ENCODE data around the gene MME. TPM values are rescaled to one million over a fixed set of nuclear protein-coding genes. Genes with fewer than 3 reads are reported as not detected.
"Not testable (repeated sequence)": the region's sequence is repeated elsewhere in the genome, so short reads cannot be mapped to it uniquely, and the experiment has no call there.

Gene MME
- total RNA-seq, 1 donor from 2014 or later, result 14.5 TPM

- no peak for DNase-seq (ENCODE audit: extremely low spot score, unreplicated experiment)
- no peaks in the 10 kb centered on the region for H3K36me3 Mint-ChIP-seq (ENCODE audit: unreplicated experiment)
- TF ChIP-seq CTCF (IDR thresholded peaks at IDR 0.05), result no peak
- no peaks in the 10 kb centered on the region for H3K27me3 Mint-ChIP-seq (ENCODE audit: unreplicated experiment)
- no peak overlapping the region for H3K4me3 Mint-ChIP-seq (ENCODE audit: unreplicated experiment)
- no peak overlapping the region for H3K27ac Mint-ChIP-seq (ENCODE audit: unreplicated experiment)
- no peaks in the 10 kb centered on the region for H3K9me3 Mint-ChIP-seq (ENCODE audit: unreplicated experiment)
- H3K4me1 Mint-ChIP-seq (ENCODE audit: unreplicated experiment), result peaks cover 5% of the 10 kb centered on the region
Observed at GRCh38 chr3:155110996-155111901, 31.1 kb downstream of the MME start.

GRCh38 chr3:155111971-155112370 is 31.9 kb downstream of the MME start:
- Mint-ChIP-seq H3K4me3 (ENCODE audit: unreplicated experiment) (no peak overlapping the region), H3K27ac (ENCODE audit: unreplicated experiment) (no peak overlapping the region)

GRCh38 chr3:155112661-155113389 is 32.7 kb downstream of the MME start:
- Mint-ChIP-seq H3K27ac (ENCODE audit: unreplicated experiment) (no peak overlapping the region), H3K36me3 (ENCODE audit: unreplicated experiment) (no peaks in the 10 kb centered on the region), H3K4me3 (ENCODE audit: unreplicated experiment) (no peak overlapping the region), H3K4me1 (ENCODE audit: unreplicated experiment) (peaks cover 5% of the 10 kb centered on the region), H3K27me3 (ENCODE audit: unreplicated experiment) (no peaks in the 10 kb centered on the region), H3K9me3 (ENCODE audit: unreplicated experiment) (no peaks in the 10 kb centered on the region)
- no peak for TF ChIP-seq CTCF (IDR thresholded peaks at IDR 0.05)
- DNase-seq (ENCODE audit: extremely low spot score, unreplicated experiment), result no peak

More at GRCh38 chr3:155111971-155112370, 31.9 kb downstream of the MME start:
- DNase-seq (ENCODE audit: extremely low spot score, unreplicated experiment), result no peak
- no peak for TF ChIP-seq CTCF (IDR thresholded peaks at IDR 0.05)
- Mint-ChIP-seq H3K36me3 (ENCODE audit: unreplicated experiment) (no peaks in the 10 kb centered on the region), H3K4me1 (ENCODE audit: unreplicated experiment) (peaks cover 5% of the 10 kb centered on the region), H3K27me3 (ENCODE audit: unreplicated experiment) (no peaks in the 10 kb centered on the region), H3K9me3 (ENCODE audit: unreplicated experiment) (no peaks in the 10 kb centered on the region)

- H3K4me1 Mint-ChIP-seq (ENCODE audit: unreplicated experiment); H3K36me3 Mint-ChIP-seq (ENCODE audit: unreplicated experiment); H3K9me3 Mint-ChIP-seq (ENCODE audit: unreplicated experiment); H3K27me3 Mint-ChIP-seq (ENCODE audit: unreplicated experiment); DNase-seq (ENCODE audit: extremely low spot score, unreplicated experiment); H3K27ac Mint-ChIP-seq (ENCODE audit: unreplicated experiment): not testable (repeated sequence)
- peak; percentile 8 for TF ChIP-seq CTCF (IDR thresholded peaks at IDR 0.05)
- H3K4me3 Mint-ChIP-seq (ENCODE audit: unreplicated experiment), result peak overlapping the region; percentile 47
Observed at GRCh38 chr3:155124745-155125144, 44.6 kb downstream of the MME start.

- no peak for TF ChIP-seq CTCF (IDR thresholded peaks at IDR 0.05)
- Mint-ChIP-seq H3K27ac (ENCODE audit: unreplicated experiment) (no peak overlapping the region), H3K4me1 (ENCODE audit: unreplicated experiment) (no peaks in the 10 kb centered on the region), H3K4me3 (ENCODE audit: unreplicated experiment) (no peak overlapping the region), H3K9me3 (ENCODE audit: unreplicated experiment) (no peaks in the 10 kb centered on the region), H3K36me3 (ENCODE audit: unreplicated experiment) (no peaks in the 10 kb centered on the region), H3K27me3 (ENCODE audit: unreplicated experiment) (no peaks in the 10 kb centered on the region)
- no peak for DNase-seq (ENCODE audit: extremely low spot score, unreplicated experiment)
Observed at GRCh38 chr3:155129396-155129795, 49.3 kb downstream of the MME start.
